GM12892 (cell line): Measurements from ENCODE around the gene AMER3.

Source experiments
- DNase-seq: peaks from one replicate; pipeline ENCODE4 v3.0.0; 2011; ENCODE audit not compliant: insufficient read length
- FAIRE-seq: peaks from 2 replicates; lab custom pipeline; 2011; peaks lifted over from hg19 to GRCh38; lab: Jason Lieb, UNC
- POLR2A ChIP-seq: IDR thresholded peaks from 2 replicates; pipeline ENCODE4 v1.6.1; 2011; ENCODE audit warnings: low read depth, low read length, control low read depth
- POLR2AphosphoS5 ChIP-seq: IDR thresholded peaks from 2 replicates; pipeline ENCODE4 v1.6.1; 2011; ENCODE audit warnings: low read depth, low read length, control low read depth
- TAF1 ChIP-seq: IDR thresholded peaks from 2 replicates; pipeline ENCODE4 v1.6.1; 2011; ENCODE audit warnings: low read depth, mild to moderate bottlenecking, control low read depth, low read length, borderline replicate concordance

AMER3 gene

DNA sequence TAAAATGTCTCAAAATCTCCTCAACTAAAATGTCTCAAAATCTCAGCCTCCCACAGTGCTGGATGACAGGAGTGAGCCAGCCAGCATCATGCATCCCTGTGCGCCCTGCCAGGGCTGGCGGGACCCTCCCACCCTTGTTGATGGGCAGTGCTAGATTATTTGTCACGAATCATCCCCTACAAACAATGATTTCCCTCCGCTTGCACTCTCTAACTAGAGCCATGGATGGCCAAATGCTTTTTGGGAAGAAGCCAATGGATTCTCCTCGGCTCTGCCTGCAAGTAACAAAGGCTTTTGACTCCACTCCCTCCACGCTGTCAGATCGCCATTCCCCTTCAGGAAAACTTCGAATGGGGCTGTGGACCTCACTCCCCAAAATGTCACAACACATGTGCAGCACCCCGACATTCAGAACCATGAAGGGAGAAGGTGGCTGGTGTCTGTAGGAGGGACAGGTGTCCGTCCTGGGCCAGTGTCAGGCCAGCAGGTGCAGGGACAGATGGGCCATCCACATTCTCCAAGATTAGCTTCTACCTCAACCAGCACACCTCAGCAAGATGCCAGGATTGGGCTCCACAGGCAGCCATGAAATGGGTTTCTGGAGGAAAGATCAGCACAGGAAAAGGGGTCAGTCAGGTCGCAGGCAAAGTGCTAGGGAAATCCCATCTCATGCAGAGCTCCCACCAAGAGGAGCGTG, 11.5 kb downstream of the AMER3 start:
- DNase-seq (no peak), FAIRE-seq (no peak)
- TF ChIP-seq POLR2A (no peak), POLR2AphosphoS5 (no peak)

DNA sequence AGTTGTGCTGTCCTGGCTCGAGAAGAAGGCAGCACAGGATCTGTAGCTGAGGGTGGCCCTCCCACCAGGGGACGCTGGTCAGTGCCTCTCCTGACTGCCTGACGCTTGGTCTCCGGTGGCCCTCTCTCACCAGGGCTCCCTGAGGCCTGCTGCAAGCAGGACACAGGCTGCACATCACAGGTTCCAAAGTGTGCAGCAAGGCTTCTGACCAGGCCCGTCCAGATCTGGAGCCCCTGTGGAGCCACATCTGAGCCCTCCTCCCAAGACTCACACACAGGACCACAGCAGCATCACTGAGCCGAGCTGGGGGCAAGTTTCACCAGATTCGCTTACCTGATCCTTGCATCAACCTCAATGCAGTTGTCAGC, 12.1 kb downstream of the AMER3 start:
- DNase-seq, result no peak
- no peak for TF ChIP-seq POLR2A
- no peak for TF ChIP-seq POLR2AphosphoS5
- no peak for TF ChIP-seq TAF1
- FAIRE-seq, result no peak

DNA sequence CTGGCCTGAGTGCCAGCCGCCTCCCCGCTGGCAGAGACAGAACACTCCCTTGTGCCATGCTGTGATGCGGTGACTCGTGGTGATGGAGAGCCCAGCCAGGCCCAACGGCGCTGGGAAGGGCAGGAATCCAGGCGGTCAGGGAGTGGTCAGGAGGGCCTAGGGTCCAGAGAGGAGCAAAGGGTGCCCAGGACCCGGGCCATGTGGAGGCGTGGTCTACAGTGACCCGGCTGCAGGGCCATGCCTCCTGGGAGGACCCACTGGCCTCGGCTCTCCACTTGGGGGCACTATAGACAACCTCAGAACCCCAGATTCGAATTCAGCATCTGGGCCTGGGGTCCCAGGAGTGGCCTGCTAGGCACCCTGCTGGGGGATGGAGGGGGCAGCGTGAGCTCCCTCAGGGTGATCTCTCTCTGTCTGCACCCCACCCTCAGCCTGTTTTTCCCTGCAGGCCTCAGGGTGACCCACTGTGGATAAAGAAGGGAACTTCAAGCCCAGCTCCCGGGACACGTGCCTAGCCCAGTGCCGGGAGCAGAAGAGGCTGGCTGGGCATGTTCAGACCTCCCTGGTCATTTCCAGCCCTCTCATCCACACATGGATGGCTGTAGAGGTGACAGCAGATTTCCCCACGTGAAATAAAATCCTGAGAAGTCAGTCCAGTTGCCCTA, 13.0 kb downstream of the AMER3 start:
- FAIRE-seq (no peak), DNase-seq (no peak)
- TF ChIP-seq POLR2A, result no peak
- no peak for TF ChIP-seq POLR2AphosphoS5
- TF ChIP-seq TAF1, result no peak

GRCh38 chr2:130769343-130769907, 14.1 kb downstream of the AMER3 start:
- FAIRE-seq (no peak), DNase-seq (no peak)
- TF ChIP-seq POLR2AphosphoS5 (no peak), POLR2A (no peak), TAF1 (no peak)

GRCh38 chr2:130776550-130776949, 21.2 kb downstream of the AMER3 start:
- TF ChIP-seq TAF1 (no peak), POLR2AphosphoS5 (no peak)
- DNase-seq, result no peak
- no peak for FAIRE-seq

GRCh38 chr2:130778781-130779180, 23.4 kb downstream of the AMER3 start:
- no peak for FAIRE-seq
- TF ChIP-seq POLR2A (no peak), TAF1 (no peak), POLR2AphosphoS5 (no peak)
- DNase-seq, result no peak

DNA sequence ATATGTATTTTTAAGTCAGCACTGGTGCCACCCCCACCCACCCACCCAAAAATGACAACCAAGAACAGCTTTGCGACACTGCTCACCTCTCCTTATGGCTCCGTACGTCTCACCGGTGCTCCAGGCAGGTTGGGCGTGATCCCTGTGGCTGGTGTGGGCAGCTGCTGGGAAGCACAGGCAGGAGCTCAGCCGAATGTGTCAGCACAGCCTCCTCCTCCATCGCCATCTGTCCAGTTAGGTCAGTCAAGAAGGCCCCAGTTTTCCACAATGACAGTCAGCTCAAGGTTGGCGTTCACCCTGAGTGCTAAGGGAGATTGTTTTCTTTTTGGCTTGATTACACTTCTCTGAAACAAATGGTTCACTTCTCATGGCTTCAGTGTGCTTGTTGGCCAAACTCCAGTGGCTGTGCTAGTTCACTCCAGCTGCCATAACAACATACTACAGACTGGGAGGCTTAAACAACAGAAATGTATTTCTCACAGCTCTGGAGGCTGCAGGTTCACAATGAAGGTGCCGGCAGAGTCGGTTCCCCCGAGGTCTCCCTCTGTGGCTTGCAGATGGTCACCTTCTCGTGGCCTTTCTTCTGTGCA, 30.2 kb downstream of the AMER3 start:
- FAIRE-seq, result no peak
- no peak for TF ChIP-seq POLR2A
- TF ChIP-seq POLR2AphosphoS5, result no peak
- no peak for TF ChIP-seq TAF1
- no peak for DNase-seq

- TF ChIP-seq TAF1 (no peak), POLR2AphosphoS5 (no peak), POLR2A (no peak)
- FAIRE-seq, result no peak
- DNase-seq, result no peak
Measured at GRCh38 chr2:130786076-130786475, 30.7 kb downstream of the AMER3 start.

DNA sequence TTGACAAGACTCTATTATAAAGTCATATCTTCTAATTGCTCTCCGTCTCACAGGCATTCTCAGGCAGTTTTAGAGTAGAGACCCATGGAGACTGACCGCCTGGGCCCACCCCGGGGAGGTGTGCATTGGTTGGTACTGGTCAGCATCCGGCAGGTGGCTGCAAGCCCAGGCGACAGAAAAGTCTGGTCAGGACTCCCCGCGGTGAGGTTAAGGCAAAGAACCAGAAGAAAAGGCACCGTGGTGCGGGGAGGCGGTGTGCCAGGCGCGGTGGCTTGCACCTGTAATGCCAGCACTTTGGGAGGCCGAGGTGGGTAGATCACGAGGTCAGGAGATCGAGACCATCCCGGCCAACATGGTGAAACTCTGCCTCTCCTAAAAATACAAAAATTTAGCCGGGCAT, 32.5 kb downstream of the AMER3 start:
- TF ChIP-seq POLR2AphosphoS5 (no peak), POLR2A (no peak), TAF1 (no peak)
- no peak for FAIRE-seq

GRCh38 chr2:130790312-130790711, 35.0 kb downstream of the AMER3 start:
- TF ChIP-seq TAF1, result no peak
- TF ChIP-seq POLR2A, result no peak
- TF ChIP-seq POLR2AphosphoS5, result no peak

More for the DNA sequence above, 32.5 kb downstream of the AMER3 start:
- no peak for DNase-seq

GRCh38 chr2:130790804-130791616, 35.7 kb downstream of the AMER3 start:
- no peak for FAIRE-seq
- TF ChIP-seq POLR2AphosphoS5, result no peak
- TF ChIP-seq TAF1, result no peak
- TF ChIP-seq POLR2A, result no peak
- no peak for DNase-seq

More at GRCh38 chr2:130790312-130790711, 35.0 kb downstream of the AMER3 start:
- FAIRE-seq, result no peak
- DNase-seq, result no peak
